HPDE6-E6E7 (cell line): ENCODE results near the gene ICE1.
"Not testable (repeated sequence)": the region's sequence is repeated elsewhere in the genome, so short reads cannot be mapped to it uniquely, and the experiment has no call there.

Experiments used
- DNase-seq: peaks from one replicate; pipeline ENCODE4 v3.0.0; 2011; ENCODE audit warnings: missing footprints; ENCODE audit errors: extremely low spot score

The ICE1 gene

DNA sequence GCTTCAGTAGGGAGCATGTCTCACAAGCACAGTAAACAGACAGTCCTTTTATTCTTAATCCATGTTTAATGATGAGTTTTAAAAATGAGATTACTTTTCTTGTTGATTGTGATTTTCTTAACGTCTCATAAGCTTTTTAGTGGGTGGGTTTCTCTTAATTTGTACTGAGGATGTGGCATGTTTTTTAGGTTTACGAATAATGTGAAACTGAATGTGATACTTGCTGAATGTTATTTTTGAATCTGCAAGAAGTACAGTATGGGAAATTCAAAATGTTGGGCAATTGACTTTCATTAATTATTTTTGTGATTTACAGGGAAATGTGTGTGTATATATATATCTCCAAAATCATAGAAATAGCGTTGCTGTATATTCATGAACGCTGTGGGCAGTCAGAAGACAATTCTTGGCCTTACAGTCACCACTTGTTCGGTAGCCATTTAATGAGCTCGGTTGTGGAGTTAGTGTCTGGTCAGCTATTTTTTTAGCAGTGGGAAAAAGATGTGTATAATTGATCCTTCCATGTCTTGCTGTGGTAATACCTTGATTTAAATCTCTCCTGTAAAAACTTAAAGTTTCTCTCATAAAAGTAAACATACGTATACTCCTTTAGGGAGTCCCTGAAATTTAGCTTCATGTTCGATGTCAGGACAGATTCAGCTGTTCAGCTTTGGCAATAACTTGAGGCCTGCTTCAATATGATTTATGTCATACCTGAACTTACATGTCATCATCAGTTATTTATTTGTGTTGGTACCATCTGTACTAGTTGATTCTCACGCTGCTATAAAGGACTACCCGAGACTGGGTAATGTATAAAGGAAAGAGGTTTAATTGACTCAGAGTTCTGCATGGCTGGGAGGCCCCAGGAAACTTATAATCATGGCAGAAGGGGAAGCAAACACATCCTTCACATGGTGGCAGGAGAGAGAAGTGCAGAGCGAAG, 15.0 kb downstream of the ICE1 start:
- DNase-seq: no peak

GRCh38 chr5:5451863-5452262, 29.4 kb downstream of the ICE1 start:
- no peak for DNase-seq

DNA sequence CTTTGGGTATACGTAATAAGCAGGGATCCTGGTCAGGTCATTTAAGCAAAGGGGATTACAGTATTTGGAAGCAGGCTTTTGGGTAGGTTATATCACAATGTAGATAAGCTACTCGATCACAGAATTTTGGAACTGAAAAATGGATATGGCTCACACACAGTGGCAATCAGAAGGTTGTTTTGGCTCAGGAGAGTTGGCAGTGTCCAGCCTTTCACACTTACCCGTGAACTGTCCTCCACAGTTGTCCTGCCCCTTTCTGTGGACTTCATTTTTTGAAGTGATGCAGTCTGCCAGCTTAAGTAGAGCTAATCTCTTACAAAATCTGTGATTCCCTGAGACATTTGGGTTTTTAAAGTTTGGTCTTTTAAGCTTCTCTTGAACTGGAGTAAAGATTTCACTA, 30.7 kb downstream of the ICE1 start:
- DNase-seq: no peak

DNA sequence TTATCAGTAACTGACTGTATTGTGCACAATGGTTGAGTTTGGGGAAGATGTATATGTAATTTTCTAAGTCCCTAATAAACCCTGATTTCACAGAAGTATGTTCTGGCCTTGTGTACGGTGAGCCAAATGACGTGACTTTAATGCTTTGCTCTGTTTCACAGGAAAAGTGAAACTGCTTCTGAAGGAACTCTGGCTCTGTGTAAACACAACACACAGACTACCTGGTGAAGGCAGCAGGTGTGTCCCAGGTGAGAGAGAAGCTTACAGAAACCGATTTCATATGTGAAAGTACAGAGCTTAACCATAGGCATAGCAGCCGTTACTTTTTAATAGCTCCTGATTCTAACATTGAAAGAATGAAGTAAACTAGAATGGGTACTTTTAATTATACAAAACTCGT, 31.9 kb downstream of the ICE1 start:
- DNase-seq: no peak

GRCh38 chr5:5456858-5457257, 34.4 kb downstream of the ICE1 start:
- DNase-seq: peak; percentile 4

DNA sequence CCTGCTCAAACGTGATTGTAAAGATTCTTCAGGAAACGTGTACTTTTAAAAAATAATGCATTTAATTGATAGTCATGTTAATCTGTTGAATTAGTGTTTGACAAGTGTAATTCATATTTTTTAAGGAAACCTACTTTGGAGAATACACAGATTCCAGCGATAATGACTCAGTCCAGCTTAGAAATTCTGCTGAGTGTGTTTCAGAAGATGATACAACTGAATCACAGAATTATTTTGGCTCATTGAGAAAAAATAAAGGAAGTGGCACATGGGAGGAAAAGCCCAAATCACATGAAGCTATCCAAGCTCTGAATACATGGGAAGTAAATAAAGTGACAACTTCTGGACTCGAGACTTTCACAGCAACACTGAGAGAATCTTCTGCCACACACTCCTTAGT, 37.8 kb downstream of the ICE1 start:
- no peak for DNase-seq

DNA sequence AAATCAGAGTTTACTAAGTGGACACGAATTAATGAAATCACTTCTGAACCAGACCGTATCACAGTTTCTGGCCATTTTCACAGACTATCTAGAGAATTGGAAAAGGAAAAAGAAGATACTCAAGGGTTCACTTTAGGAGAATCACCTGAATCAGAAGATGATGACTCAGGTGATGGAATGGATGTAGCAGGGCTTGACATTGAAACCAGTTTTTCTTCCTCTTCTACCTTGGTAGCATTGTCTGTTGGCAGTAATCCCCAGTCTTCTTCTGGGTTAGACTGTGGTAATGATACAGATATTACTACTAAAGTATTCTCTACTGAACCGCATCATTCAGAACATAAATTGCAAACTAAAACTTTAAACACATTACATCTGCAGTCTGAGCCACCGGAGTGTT, 38.5 kb downstream of the ICE1 start:
- no peak for DNase-seq

GRCh38 chr5:5464036-5464715, 41.7 kb downstream of the ICE1 start:
- DNase-seq: no peak

GRCh38 chr5:5466227-5466626, 43.8 kb downstream of the ICE1 start:
- DNase-seq: no peak

GRCh38 chr5:5467737-5468136, 45.3 kb downstream of the ICE1 start:
- DNase-seq: no peak

DNA sequence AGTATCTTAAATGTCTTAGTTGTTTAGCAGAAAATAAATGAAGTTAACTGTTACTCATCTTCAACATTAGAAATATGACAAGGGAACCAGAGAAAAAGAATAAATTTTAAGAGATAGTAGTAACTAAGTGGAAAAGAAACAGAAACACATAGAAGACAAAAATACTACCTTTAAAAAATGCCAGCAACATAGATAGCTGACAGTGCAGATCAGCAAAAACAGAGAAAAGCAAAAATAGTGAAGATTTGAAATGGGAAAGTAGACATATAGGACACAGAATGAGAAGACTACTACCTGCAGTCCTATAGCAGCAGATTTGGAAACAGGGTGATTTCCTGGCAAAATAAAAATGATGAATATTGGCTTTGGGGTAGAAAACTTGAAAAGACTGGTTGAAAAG, 48.5 kb downstream of the ICE1 start:
- no peak for DNase-seq

DNA sequence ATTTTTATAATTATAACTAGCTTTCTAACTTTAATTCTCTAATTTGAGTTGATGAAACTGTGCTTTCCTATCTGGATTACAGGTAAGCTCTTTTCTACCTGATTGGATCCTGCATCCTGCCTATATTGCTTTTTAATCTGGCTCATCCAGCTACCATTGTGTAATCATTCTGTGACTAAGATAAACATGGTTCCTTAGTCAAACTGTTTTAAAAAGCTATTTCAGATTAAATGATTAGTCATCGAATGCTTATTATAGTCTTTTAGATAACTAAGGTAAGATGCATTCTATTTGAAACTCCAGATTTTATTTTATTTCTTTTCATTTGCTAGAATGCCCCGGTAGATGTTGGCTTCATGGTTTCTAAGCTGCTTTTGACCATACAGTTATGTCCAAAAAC, 50.7 kb downstream of the ICE1 start:
- DNase-seq: no peak

GRCh38 chr5:5474961-5475360, 52.5 kb downstream of the ICE1 start:
- DNase-seq: no peak

- no peak for DNase-seq
These were observed 53.5 kb downstream of the ICE1 start for GRCh38 chr5:5475975-5476374.

DNA sequence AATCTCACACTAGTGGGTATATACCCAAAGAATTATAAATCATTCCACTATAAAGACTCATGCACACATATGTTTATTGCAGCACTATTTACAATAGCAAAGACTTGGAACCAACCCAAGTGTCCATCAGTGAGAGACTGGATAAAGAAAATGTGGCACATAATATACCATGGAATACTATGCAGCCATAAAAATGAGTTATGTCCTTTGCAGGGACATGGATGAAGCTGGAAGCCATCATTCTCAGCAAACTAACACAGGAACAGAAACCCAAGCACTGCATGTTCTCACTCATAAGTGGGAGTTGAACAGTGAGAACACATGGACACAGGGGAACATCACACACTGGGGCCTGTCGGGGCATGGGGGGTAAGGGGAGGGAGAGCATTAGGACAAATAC, 57.1 kb downstream of the ICE1 start:
- DNase-seq: not testable (repeated sequence)

GRCh38 chr5:5480481-5481111, 58.1 kb downstream of the ICE1 start:
- no peak for DNase-seq

DNA sequence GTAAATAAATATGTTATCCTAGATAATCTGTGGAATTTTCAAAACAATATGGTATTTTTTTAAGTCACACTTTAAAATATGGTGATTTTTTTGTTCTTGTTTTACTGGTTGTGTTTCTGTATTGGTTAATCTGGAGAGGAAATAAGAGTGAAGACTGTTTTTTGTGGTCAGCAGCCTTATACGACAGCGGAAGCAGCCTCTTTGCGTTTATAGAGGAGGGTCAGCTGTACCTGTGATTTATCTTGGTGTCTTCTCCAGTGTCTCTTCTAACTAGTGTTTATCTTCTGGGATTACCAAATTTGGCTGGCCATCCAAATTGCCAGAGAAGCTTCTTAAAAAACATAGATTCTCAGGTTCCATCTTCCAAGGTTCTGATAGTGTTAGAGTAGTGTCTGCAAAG, 58.7 kb downstream of the ICE1 start:
- no peak for DNase-seq

GRCh38 chr5:5481633-5482032, 59.2 kb downstream of the ICE1 start:
- no peak for DNase-seq

GRCh38 chr5:5483350-5483749, 60.9 kb downstream of the ICE1 start:
- no peak for DNase-seq

GRCh38 chr5:5483880-5484598, 61.6 kb downstream of the ICE1 start:
- no peak for DNase-seq

DNA sequence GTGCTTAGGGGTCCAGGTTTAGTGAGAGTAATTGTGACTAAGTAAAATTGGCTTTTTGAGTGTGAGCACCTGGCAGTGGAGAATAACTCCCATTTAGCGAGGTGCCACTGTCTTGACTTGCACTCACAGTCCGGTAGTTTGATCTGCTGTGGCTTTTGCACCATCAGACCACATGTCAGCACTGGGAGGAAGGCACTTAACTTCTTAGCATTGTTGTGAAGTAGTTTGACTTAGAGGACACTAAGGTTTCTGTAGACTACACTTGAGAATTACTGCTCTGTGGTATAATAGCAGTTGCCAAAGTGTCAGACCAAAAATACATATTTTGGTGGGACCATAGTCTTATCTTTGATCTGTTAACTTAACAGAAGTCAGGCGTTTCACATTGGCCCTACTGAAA, 63.6 kb downstream of the ICE1 start:
- DNase-seq: no peak
